Measurements from ENCODE around the gene TTLL7.
"Not testable (repeated sequence)": the region's sequence is repeated elsewhere in the genome, so short reads cannot be mapped to it uniquely, and the experiment has no call there.

The TTLL7 gene

GRCh38 chr1:83932281-83932680, 66.7 kb downstream of the TTLL7 start:
- no peak for DNase-seq (ENCODE audit: low spot score)

- DNase-seq (ENCODE audit: low spot score) = peak; percentile 42
Measured at GRCh38 chr1:83931658-83932253, 67.2 kb downstream of the TTLL7 start.

- no peak for DNase-seq (ENCODE audit: low spot score)
Measured at GRCh38 chr1:83929184-83929583, 69.7 kb downstream of the TTLL7 start.

- no peak for DNase-seq (ENCODE audit: low spot score)
Measured at GRCh38 chr1:83928396-83928795, 70.5 kb downstream of the TTLL7 start.

GRCh38 chr1:83927701-83928100, 71.2 kb downstream of the TTLL7 start:
- no peak for DNase-seq (ENCODE audit: low spot score)

GRCh38 chr1:83927061-83927460, 71.9 kb downstream of the TTLL7 start:
- no peak for DNase-seq (ENCODE audit: low spot score)

GRCh38 chr1:83923553-83923952, 75.4 kb downstream of the TTLL7 start:
- DNase-seq (ENCODE audit: low spot score) = no peak

GRCh38 chr1:83922431-83922830, 76.5 kb downstream of the TTLL7 start:
- no peak for DNase-seq (ENCODE audit: low spot score)

- DNase-seq (ENCODE audit: low spot score) = no peak
Measured at GRCh38 chr1:83920320-83920719, 78.6 kb downstream of the TTLL7 start.

- DNase-seq (ENCODE audit: low spot score) = no peak
Measured at GRCh38 chr1:83919872-83920271, 79.1 kb downstream of the TTLL7 start.

- DNase-seq (ENCODE audit: low spot score) = no peak
Measured at GRCh38 chr1:83918688-83919285, 80.1 kb downstream of the TTLL7 start.

- DNase-seq (ENCODE audit: low spot score) = no peak
Measured at GRCh38 chr1:83917959-83918358, 81.0 kb downstream of the TTLL7 start.

- DNase-seq (ENCODE audit: low spot score) = not testable (repeated sequence)
Measured at GRCh38 chr1:83916094-83916493, 82.8 kb downstream of the TTLL7 start.

GRCh38 chr1:83912876-83913275, 86.1 kb downstream of the TTLL7 start:
- DNase-seq (ENCODE audit: low spot score) = no peak

GRCh38 chr1:83910461-83910860, 88.5 kb downstream of the TTLL7 start:
- no peak for DNase-seq (ENCODE audit: low spot score)

GRCh38 chr1:83909687-83910086, 89.2 kb downstream of the TTLL7 start:
- DNase-seq (ENCODE audit: low spot score) = no peak

- DNase-seq (ENCODE audit: low spot score) = peak; percentile 6
Measured at GRCh38 chr1:83905315-83905907, 93.5 kb downstream of the TTLL7 start.

GRCh38 chr1:83901547-83902155, 97.3 kb downstream of the TTLL7 start:
- DNase-seq (ENCODE audit: low spot score) = no peak

GRCh38 chr1:83900524-83900923, 98.4 kb downstream of the TTLL7 start:
- DNase-seq (ENCODE audit: low spot score) = no peak

- DNase-seq (ENCODE audit: low spot score) = no peak
Measured at GRCh38 chr1:83897516-83897915, 101.4 kb downstream of the TTLL7 start.

GRCh38 chr1:83896299-83896698, 102.6 kb downstream of the TTLL7 start:
- DNase-seq (ENCODE audit: low spot score) = no peak

GRCh38 chr1:83889707-83890106, 109.2 kb downstream of the TTLL7 start:
- no peak for DNase-seq (ENCODE audit: low spot score)

- no peak for DNase-seq (ENCODE audit: low spot score)
Measured at GRCh38 chr1:83887483-83887882, 111.4 kb downstream of the TTLL7 start.

All from germinal center (tissue), 1 donor.